Esophagus muscularis mucosa (tissue), 4 donors: Measurements from ENCODE around the gene XPO5.

Experiments
- EP300 ChIP-seq: sonication (generic); formaldehyde crosslinking; IDR thresholded peaks from one replicate; pipeline ENCODE4 v1.6.1; 2017; ENCODE audit warnings: antibody characterized with exemption
- POLR2A ChIP-seq: fragments of 450-650 bp; IDR thresholded peaks from one replicate; pipeline ENCODE4 v1.6.1; 2017; ENCODE audit warnings: antibody characterized with exemption, moderate library complexity, mild to moderate bottlenecking, low read depth
- TF ChIP-seq, protein P1 (sequence below), 3 experiments: fragments of 200-600 bp in 2 of 3; fragments of 450-650 bp in 1 of 3; sonication (generic) in 2 of 3; IDR thresholded peaks; one replicate each; pipeline ENCODE4 v1.5.1; 2017 to 2019; ENCODE audit warnings: antibody characterized with exemption in 3 of 3, mild to moderate bottlenecking in 2 of 3, moderate library complexity in 1 of 3

- TF ChIP-seq, protein P1, sequence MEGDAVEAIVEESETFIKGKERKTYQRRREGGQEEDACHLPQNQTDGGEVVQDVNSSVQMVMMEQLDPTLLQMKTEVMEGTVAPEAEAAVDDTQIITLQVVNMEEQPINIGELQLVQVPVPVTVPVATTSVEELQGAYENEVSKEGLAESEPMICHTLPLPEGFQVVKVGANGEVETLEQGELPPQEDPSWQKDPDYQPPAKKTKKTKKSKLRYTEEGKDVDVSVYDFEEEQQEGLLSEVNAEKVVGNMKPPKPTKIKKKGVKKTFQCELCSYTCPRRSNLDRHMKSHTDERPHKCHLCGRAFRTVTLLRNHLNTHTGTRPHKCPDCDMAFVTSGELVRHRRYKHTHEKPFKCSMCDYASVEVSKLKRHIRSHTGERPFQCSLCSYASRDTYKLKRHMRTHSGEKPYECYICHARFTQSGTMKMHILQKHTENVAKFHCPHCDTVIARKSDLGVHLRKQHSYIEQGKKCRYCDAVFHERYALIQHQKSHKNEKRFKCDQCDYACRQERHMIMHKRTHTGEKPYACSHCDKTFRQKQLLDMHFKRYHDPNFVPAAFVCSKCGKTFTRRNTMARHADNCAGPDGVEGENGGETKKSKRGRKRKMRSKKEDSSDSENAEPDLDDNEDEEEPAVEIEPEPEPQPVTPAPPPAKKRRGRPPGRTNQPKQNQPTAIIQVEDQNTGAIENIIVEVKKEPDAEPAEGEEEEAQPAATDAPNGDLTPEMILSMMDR (IDR thresholded peaks at IDR 0.05), result no peak
- TF ChIP-seq EP300 (no peak), POLR2A (no peak)
These were observed 86.4 kb downstream of the XPO5 start for GRCh38 chr6:43489277-43490072.
